Esophagus muscularis mucosa (tissue), 4 donors: Measurements from ENCODE around the gene GANC.

Experiments used
- EP300 ChIP-seq: sonication (generic); formaldehyde crosslinking; IDR thresholded peaks from one replicate; pipeline ENCODE4 v1.6.1; 2017; ENCODE audit warnings: antibody characterized with exemption
- POLR2A ChIP-seq: fragments of 450-650 bp; IDR thresholded peaks from one replicate; pipeline ENCODE4 v1.6.1; 2017; ENCODE audit warnings: antibody characterized with exemption, moderate library complexity, mild to moderate bottlenecking, low read depth
- POLR2AphosphoS5 ChIP-seq, 2 donors: sonication (generic); formaldehyde crosslinking; IDR thresholded peaks; one replicate each; pipeline ENCODE4 v1.6.1; 2017; ENCODE audit warnings: antibody characterized with exemption in 2 of 2
- TF ChIP-seq, protein P1 (sequence below), 3 experiments: fragments of 200-600 bp in 2 of 3; fragments of 450-650 bp in 1 of 3; sonication (generic) in 2 of 3; IDR thresholded peaks; one replicate each; pipeline ENCODE4 v1.5.1; 2017 to 2019; ENCODE audit warnings: antibody characterized with exemption in 3 of 3, mild to moderate bottlenecking in 2 of 3, moderate library complexity in 1 of 3

DNA sequence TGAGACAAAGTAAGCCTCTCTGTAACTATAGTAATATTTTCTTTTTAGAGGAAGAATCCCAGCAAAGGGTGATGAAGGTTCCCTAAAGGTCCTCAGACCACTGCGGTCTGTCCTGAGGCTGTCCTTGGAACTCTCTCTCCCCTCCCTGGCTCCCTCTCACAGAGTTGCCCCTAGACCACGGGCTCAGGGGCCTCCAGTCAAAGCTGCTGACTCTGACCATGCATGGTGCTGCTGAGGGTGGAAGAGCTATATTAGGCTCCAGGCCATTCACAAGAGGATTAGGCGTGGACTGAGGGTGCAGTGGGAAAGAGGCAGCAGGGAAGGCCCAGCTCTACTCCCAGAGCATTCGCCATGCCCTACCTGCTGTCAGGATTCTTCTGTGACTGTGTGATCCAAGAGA, 100.9 kb downstream of the GANC start:
- TF ChIP-seq, protein P1, sequence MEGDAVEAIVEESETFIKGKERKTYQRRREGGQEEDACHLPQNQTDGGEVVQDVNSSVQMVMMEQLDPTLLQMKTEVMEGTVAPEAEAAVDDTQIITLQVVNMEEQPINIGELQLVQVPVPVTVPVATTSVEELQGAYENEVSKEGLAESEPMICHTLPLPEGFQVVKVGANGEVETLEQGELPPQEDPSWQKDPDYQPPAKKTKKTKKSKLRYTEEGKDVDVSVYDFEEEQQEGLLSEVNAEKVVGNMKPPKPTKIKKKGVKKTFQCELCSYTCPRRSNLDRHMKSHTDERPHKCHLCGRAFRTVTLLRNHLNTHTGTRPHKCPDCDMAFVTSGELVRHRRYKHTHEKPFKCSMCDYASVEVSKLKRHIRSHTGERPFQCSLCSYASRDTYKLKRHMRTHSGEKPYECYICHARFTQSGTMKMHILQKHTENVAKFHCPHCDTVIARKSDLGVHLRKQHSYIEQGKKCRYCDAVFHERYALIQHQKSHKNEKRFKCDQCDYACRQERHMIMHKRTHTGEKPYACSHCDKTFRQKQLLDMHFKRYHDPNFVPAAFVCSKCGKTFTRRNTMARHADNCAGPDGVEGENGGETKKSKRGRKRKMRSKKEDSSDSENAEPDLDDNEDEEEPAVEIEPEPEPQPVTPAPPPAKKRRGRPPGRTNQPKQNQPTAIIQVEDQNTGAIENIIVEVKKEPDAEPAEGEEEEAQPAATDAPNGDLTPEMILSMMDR (IDR thresholded peaks at IDR 0.05) = no peak
- TF ChIP-seq POLR2A (no peak), EP300 (no peak), POLR2AphosphoS5 (IDR thresholded peaks at IDR 0.05) (no peak)
